K562 (cell line): ENCODE measurements around the gene CPED1. TPM values are rescaled to one million over a fixed set of nuclear protein-coding genes. Genes with fewer than 3 reads are reported as not detected.
A peak's percentile ranks its signal among the peaks of the same experiment; 100 is the strongest.

ENCODE experiments used
- ATF2 ChIP-seq: sonication (generic); formaldehyde crosslinking; IDR thresholded peaks from 2 replicates; pipeline ENCODE4 v1.8.1; 2022; ENCODE audit warnings: missing genetic modification reagents
- EGR1 ChIP-seq: fragments of 450-650 bp; conservative IDR thresholded peaks from 2 replicates; pipeline ENCODE4 v1.6.1; 2017; ENCODE audit warnings: mild to moderate bottlenecking
- EHMT2 ChIP-seq: fragments of 450-650 bp; IDR thresholded peaks from 2 replicates; pipeline ENCODE4 v1.6.1; 2018; ENCODE audit warnings: antibody characterized with exemption
- FOXA3 ChIP-seq, 2 experiments: fragments of 450-650 bp in 1 of 2; sonication (generic) in 1 of 2; formaldehyde crosslinking; IDR thresholded peaks in 1 of 2; conservative IDR thresholded peaks in 1 of 2; 2 replicates each; pipeline versions ENCODE4 v1.4.0 to v1.8.0; 2020 to 2022; ENCODE audit warnings: mild to moderate bottlenecking in 2 of 2, missing genetic modification reagents in 1 of 2
- GATAD2A ChIP-seq: fragments of 450-650 bp; IDR thresholded peaks from 2 replicates; pipeline ENCODE4 v1.6.1; 2017
- HDAC6 ChIP-seq: IDR thresholded peaks from 2 replicates; pipeline ENCODE4 v1.6.1; 2012; ENCODE audit warnings: low read depth, mild to moderate bottlenecking, control low read depth, inconsistent platforms, low read length, moderate library complexity
- KDM5B ChIP-seq: fragments of 200-600 bp; sonication (generic); IDR thresholded peaks from 2 replicates; pipeline ENCODE4 v1.6.1; 2012; ENCODE audit warnings: low read depth, mild to moderate bottlenecking, moderate library complexity, low read length, control low read depth, inconsistent platforms; ENCODE audit not compliant: insufficient replicate concordance
- MIER1 ChIP-seq: fragments of 450-650 bp; IDR thresholded peaks from 2 replicates; pipeline ENCODE4 v1.6.1; 2016; ENCODE audit warnings: antibody characterized with exemption, mild to moderate bottlenecking, low read depth
- NR2C1 ChIP-seq, 2 experiments: fragments of 450-650 bp; IDR thresholded peaks; 2 replicates each; pipeline ENCODE4 v1.6.1; 2017; ENCODE audit warnings: mild to moderate bottlenecking in 2 of 2, antibody characterized with exemption in 1 of 2, inconsistent platforms in 1 of 2, missing compliant biosample characterization in 1 of 2, missing genetic modification characterization in 1 of 2
- PRPF4 ChIP-seq: fragments of 200-400 bp; formaldehyde crosslinking; IDR thresholded peaks from one replicate; pipeline ENCODE4 v1.6.1; 2017; ENCODE audit warnings: low read length, low read depth, mild to moderate bottlenecking; ENCODE audit not compliant: insufficient read depth, poor library complexity, severe bottlenecking
- SOX6 ChIP-seq: fragments of 450-650 bp; IDR thresholded peaks from 2 replicates; pipeline ENCODE4 v1.6.1; 2014; ENCODE audit warnings: mild to moderate bottlenecking
- SREBF2 ChIP-seq: sonication (generic); formaldehyde crosslinking; IDR thresholded peaks from 2 replicates; pipeline ENCODE4 v1.4.0; 2020; ENCODE audit warnings: mild to moderate bottlenecking, missing genetic modification reagents
- STAT5B ChIP-seq: fragments of 250-450 bp; sonication (Bioruptor Pico); IDR thresholded peaks from 2 replicates; pipeline ENCODE4 v1.8.0; 2021; ENCODE audit warnings: mild to moderate bottlenecking, inconsistent platforms
- ZBTB2 ChIP-seq: fragments of 450-650 bp; IDR thresholded peaks from 2 replicates; pipeline ENCODE4 v1.6.1; 2016; ENCODE audit warnings: antibody characterized with exemption
- ZNF217 ChIP-seq: sonication (generic); formaldehyde crosslinking; IDR thresholded peaks from 2 replicates; pipeline ENCODE4 v1.8.0; 2022; ENCODE audit warnings: mild to moderate bottlenecking, missing genetic modification reagents
- ZNF23 ChIP-seq: fragments of 250-450 bp; sonication (Bioruptor Pico); IDR thresholded peaks from 2 replicates; pipeline ENCODE4 v1.4.0; 2020; ENCODE audit warnings: mild to moderate bottlenecking
- ZNF507 ChIP-seq: conservative IDR thresholded peaks from 2 replicates; pipeline ENCODE4 v1.6.1; 2017; ENCODE audit warnings: missing genetic modification characterization, missing compliant biosample characterization
- ZNF583 ChIP-seq: fragments of 250-450 bp; sonication (Bioruptor Pico); IDR thresholded peaks from 2 replicates; pipeline ENCODE4 v1.4.0; 2020
- ZNF589 ChIP-seq: fragments of 200-800 bp; sonication (Bioruptor generic); IDR thresholded peaks from 2 replicates; pipeline ENCODE4 v1.6.1; 2016; ENCODE audit warnings: low read depth, missing genetic modification characterization, missing compliant biosample characterization
- polyA plus RNA-seq, 8 experiments: library from polyadenylated mRNA; depleted of rRNA in 4 of 8; stranded (reverse) in 5 of 8; unstranded in 3 of 8; fragments of >200 nt; fragmentation: Nextera tagmentation in 2 of 8; fragmentation: Illumina TruSeq in 1 of 8; extraction: Ambion mirVana in 2 of 8; extraction: Trizol in 1 of 8; gene quantifications; 2 replicates each; pipeline versions ENCODE4 v1.2.1 to v1.2.3, GENCODE V29; 2011 to 2014; ENCODE audit warnings: inconsistent platforms in 1 of 8, missing spikeins in 1 of 8
- total RNA-seq, 7 experiments: library from RNA; depleted of rRNA in 6 of 7; stranded (reverse); fragments of >200 nt in 6 of 7; fragmentation: Illumina TruSeq in 2 of 7; extraction: Trizol in 2 of 7; gene quantifications; 2 replicates each; pipeline versions ENCODE4 v1.2.1 to v1.2.3, GENCODE V29; 2011 to 2021; ENCODE audit warnings: low replicate concordance in 1 of 7
- TF ChIP-seq, protein P1 (sequence below): fragments of 450-650 bp; formaldehyde crosslinking; IDR thresholded peaks from 2 replicates; pipeline ENCODE4 v1.4.0; 2020; ENCODE audit warnings: mild to moderate bottlenecking, moderate library complexity

CPED1 gene
- total and polyA plus RNA-seq, 9 of the 15 experiments (the other 6 are each of a cell fraction or from before 2014, with no cell fraction given), result 195 to 393 (median 290) TPM

- TF ChIP-seq ATF2 (CRISPR knock-in tag), result no peak
- TF ChIP-seq MIER1, result no peak
- TF ChIP-seq SOX6, result peak; percentile 100
- TF ChIP-seq ZNF589 (CRISPR knock-in tag), result no peak
- TF ChIP-seq FOXA3 (CRISPR knock-in tag; conservative IDR thresholded peaks at IDR 0.05 in 1 of 2, IDR thresholded peaks at IDR 0.05 in 1 of 2), result no peak; a peak in 1 of 4 replicates
- TF ChIP-seq EHMT2, result no peak
- TF ChIP-seq ZNF23, result peak; percentile 66; the same call in 1 of the 2 replicates
- TF ChIP-seq ZNF217 (CRISPR knock-in tag), result no peak
- TF ChIP-seq KDM5B, result no peak
- TF ChIP-seq GATAD2A, result 0 out of 2 replicates have a peak, but pooled peaks have one; percentile 51
- peak; percentile 36; the same call in 1 of the 2 replicates for TF ChIP-seq ZBTB2
- no peak for TF ChIP-seq ZNF507 (tag)
- no peak for TF ChIP-seq HDAC6
- TF ChIP-seq, protein P1, sequence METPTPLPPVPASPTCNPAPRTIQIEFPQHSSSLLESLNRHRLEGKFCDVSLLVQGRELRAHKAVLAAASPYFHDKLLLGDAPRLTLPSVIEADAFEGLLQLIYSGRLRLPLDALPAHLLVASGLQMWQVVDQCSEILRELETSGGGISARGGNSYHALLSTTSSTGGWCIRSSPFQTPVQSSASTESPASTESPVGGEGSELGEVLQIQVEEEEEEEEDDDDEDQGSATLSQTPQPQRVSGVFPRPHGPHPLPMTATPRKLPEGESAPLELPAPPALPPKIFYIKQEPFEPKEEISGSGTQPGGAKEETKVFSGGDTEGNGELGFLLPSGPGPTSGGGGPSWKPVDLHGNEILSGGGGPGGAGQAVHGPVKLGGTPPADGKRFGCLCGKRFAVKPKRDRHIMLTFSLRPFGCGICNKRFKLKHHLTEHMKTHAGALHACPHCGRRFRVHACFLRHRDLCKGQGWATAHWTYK (CRISPR knock-in tag), result peak; percentile 54; the same call in 1 of the 2 replicates
- no peak for TF ChIP-seq SREBF2 (CRISPR knock-in tag)
- TF ChIP-seq PRPF4, result no peak
- peak; percentile 68 for TF ChIP-seq NR2C1 (IDR thresholded peaks at IDR 0.05)
- peak; percentile 69 for TF ChIP-seq NR2C1 (tag; IDR thresholded peaks at IDR 0.05)
- no peak for TF ChIP-seq EGR1
- TF ChIP-seq STAT5B (CRISPR knock-in tag), result no peak
- TF ChIP-seq ZNF583, result peak; percentile 93
Measured at GRCh38 chr7:121049028-121049791, 60.7 kb downstream of the CPED1 start (continued).
